SU-DHL-6 (cell line): ENCODE measurements around the gene PNPLA7.

Experiments
- CTCF ChIP-seq: fragments of 200-600 bp; sonication (generic); IDR thresholded peaks from one replicate; pipeline ENCODE4 v1.5.1; 2017; ENCODE audit warnings: antibody characterized with exemption, mild to moderate bottlenecking, low read length, moderate library complexity; ENCODE audit not compliant: insufficient read depth, poor library complexity, severe bottlenecking
- EZH2phosphoT487 ChIP-seq: fragments of 200-600 bp; sonication (generic), shearing (Covaris generic); conservative IDR thresholded peaks from 2 replicates; pipeline ENCODE4 v1.6.1; 2018; ENCODE audit warnings: mild to moderate bottlenecking, antibody characterized with exemption, low read length, moderate library complexity, mixed read lengths

GRCh38 chr9:137531099-137531765 is 19.0 kb downstream of the PNPLA7 start:
- TF ChIP-seq CTCF (no peak), EZH2phosphoT487 (no peak)
